GM13976 (cell line): ENCODE measurements around the gene CBY3.
"Not testable (repeated sequence)": the region's sequence is repeated elsewhere in the genome, so short reads cannot be mapped to it uniquely, and the experiment has no call there.

Source experiments
- DNase-seq: peaks from one replicate; pipeline ENCODE4 v3.0.0; 2012; ENCODE audit warnings: low spot score
- in situ Hi-C: fragments of 300-500 bp; cut with MboI; formaldehyde crosslinking; loops from one replicate; pipeline ENCODE4 v1.12.0; 2022; ENCODE audit warnings: low sequenced_read_pairs, mixed read lengths, inconsistent platforms; ENCODE audit not compliant: unreplicated experiment

CBY3 gene

GRCh38 chr5:179639296-179639695 lies 41.5 kb downstream of the CBY3 start:
- in situ Hi-C loops, DNase-seq: not testable (repeated sequence)

- in situ Hi-C loops, DNase-seq: not testable (repeated sequence)
Measured at GRCh38 chr5:179634370-179635172, 46.3 kb downstream of the CBY3 start.

GRCh38 chr5:179633501-179634369 lies 47.1 kb downstream of the CBY3 start:
- in situ Hi-C loops, DNase-seq: not testable (repeated sequence)
